ENCODE measurements around the gene RASGEF1B.

Gene RASGEF1B

DNA sequence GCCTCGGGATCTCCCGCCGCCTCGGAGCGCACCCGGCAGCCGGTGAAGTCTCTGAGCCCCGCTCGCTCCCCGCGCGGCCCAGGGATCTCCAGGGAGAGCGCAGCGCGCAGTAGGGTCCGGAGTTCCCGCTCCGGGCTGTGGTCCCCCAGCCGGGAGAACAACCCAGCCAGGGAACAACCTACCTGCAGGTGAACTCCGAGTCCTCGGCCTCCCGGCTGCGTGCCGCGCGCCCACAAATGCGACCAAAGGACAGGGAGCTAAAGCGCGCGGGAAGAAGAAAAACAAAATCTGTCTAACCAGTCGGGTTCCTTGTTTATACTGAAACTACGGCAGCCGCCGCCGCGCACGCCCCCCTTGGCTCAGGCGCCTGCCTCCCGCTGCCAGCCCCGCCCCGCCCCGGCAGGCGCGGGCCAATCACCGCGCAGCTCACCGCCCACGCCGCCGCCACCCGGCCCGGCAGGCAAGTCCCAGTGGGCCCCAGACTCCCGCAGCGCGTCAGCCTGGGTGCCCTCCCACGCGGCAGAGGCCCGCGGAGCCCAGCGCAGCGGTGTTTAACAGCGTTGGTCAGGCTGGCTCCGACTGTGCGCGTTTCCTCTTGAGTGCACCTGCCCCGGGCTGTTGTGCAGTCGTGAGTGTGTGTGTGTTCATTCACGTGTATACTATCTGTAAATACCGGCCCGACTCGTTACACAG is at the start of gene RASGEF1B:
Gene RASGEF1B (minus strand): TSS at position 320 of the 693 bp plus-strand sequence. CDS start 12,399 bp downstream, outside the sequence.
- DNase-seq (ENCODE audit: low spot score): peak; percentile 98

DNA sequence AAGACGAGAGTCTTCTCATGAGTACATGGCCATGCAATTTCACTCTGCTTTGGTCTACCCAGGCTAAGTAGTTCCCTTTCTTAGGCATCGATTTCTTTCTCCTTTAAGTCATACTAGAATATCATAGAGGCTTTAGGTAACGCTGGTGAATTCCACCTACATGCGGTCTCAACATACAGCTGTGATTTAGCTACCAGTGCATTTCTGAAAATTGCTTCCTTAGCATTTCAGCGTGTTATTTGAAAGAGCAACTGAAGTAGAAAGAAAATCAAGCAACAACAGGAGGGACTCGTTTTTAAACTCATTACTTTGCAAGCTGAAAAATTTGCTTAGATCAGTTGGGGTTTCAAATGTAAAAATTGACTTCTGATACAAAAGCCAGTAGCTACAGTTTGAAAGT is 48.1 kb upstream of the RASGEF1B start:
- no peak for DNase-seq (ENCODE audit: low spot score)

DNA sequence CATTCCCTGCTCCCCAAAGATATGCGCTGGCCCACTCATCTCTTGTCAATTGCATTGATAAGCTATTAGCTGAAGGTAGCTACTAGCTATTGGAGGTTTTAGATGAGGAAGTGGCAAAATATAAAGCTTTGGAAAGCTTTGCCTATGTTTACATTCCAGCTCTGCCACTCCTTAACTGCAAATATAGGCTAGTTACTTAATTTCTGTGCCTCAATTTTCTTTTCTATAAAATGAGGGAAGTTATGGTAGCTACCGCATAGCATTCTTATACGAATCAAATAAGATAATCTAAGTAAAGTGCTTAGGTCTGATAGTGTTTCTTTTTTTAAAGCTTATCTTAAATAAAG is 47.7 kb upstream of the RASGEF1B start:
- no peak for DNase-seq (ENCODE audit: low spot score)

DNA sequence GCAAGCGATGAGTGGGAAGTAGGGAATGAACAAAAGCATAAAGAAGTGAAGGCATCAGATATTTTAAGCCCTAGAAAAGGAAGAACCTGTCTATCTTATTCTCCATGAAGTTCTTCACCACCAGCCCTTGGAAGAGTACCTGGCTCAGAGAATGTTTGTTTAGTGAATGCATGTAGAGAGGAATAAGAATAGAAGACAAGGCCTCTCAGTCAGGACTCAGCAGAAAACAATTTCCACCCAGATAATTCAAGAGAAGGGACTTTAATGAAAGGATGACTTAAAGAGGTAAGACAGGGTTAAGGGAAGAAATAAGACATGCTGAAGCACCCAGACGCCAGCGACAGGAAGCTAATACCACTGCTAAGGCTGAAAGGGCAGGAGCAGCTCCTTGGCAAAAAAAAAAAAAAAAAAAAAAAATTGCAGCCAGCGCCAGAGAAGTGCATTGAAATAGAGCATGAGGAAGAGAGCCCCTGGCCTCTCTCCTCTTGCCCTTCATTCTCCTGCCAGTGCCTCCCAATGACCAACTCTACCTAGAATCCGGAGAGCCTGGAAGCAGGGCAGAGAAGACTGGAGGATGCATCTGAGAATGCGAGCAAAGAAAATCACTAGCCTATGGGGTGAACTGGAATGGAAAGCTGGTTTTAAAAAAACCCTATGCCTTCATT is 47.2 kb upstream of the RASGEF1B start:
- DNase-seq (ENCODE audit: low spot score): no peak

DNA sequence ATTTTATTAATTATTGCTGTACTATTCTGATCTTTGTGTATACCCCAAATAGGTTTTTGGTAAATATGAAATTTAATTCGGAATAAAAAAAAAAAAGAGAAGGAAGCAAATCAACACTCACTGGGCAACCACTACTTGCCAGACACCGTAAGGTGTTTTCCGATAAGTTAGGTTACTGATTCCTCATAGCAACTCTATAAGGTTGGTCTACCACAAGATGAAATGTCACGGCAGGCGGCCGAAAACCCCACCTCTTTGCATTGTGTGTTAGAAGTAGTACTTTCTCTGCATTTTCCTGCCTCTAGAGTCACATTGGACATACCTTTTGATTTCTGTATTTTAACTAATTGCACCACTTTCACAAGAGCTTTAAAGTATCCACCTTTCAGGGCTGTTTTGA is 44.5 kb upstream of the RASGEF1B start:
- DNase-seq (ENCODE audit: low spot score): no peak

DNA sequence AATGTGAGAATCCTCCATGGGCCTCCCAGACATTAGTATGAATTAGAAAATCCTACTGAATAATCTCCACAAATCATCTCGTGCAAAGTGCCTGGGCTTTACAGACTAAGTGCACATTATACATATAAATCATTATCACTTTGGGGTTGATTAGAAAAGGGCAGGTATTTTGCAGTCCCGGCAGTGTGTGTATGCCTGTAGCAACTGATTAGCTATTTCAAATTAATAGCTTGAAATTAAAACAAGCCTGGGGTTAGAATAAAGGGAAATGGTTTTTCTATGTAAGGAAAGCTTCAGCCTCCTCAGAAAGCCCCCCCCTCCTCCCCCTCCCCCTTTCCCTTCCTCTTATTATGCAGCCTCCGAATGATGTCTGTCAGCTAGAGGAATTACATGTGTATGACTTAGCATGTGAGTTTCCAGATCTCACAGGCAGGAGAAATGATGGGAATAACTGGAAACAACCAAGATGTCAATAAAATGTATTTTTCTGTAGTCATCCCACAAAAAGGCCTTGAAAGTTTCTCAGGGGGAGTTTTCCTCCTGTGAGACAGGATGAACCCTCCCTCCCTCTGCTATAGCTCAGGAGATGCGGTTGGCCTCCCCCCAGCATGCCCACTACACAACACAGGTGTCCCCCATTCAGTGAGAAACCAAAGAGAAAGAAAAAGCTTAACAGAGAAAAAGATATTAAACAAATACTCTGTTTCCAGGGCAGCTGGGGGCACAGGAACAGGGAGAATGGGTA is 41.2 kb upstream of the RASGEF1B start:
- DNase-seq (ENCODE audit: low spot score): peak; percentile 24

DNA sequence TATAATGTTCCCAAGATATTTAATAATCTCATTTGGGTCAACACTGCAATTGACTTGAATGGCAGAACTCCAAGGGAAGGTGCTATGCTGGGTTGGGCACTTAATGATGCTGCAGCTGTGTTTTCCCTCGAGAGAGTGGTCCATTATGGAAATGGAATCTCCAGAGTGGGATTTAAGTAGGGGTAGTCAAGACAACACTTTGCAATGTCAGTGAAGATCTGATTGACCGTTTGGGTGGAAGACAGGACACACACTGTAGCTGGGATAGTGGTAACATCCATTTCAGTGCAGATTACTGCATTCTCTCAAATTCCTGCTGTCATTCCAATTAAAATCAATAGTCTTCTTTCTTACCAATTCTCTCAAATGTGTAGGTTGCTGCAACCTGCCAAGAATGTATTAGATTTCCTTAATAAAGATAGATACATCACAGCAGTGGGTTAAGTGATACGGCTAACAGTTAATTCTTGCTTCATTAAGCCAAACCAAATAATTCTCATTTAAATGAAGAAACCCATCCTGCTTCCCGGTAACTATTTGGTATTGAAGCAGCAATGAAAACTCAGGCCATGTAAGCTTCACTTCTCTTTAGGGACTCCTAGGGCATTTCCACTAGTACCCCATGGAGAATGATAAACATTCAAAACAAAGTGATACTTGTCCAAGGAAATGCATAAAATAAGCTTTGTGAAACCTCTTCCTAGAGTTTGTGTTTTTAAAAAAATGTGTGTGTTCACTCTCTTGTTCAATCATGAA is 40.5 kb upstream of the RASGEF1B start:
- DNase-seq (ENCODE audit: low spot score): no peak

DNA sequence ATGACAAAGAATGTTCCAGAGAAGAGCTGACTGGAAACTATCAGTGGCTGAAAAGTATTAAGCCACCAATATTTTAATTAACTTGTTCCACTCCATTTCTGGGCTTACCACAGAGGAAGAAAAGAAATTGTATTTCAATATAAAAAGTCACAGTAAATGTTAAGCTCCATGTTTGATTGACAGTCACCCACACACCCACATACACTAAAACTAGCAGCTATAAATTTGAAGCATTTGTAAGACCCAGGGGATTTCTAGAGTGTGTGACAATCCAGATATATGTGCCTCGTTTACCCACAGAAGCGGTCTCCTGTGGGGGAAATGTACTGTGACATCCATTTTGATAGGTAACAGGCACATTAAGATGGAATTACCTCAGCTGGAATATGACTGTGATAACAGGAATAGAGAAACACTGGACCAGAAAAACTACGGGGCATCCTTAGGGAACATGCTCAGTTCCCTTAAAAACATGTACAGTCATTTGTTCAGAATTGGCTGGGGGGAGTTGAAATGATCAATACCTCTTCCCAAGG is 39.0 kb upstream of the RASGEF1B start:
- DNase-seq (ENCODE audit: low spot score): no peak

DNA sequence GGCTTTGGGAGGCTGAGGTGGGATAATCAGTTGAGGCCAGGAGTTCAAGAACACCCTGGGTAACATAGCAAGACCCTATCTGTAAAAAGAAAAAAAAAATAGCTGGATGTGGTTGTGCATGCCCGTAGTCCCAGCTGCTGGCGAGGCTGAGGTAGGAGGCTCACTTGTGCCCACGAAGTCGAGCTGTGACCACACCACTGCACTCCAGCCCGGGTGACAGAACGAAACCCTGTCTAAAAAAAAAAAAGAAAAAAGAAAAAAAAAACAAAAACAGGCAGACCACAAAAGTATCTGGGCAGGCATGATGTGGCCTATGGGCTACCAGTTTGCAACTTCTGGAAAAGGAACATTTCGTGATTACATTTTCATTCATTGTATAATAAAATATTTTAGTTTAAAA is 38.1 kb upstream of the RASGEF1B start:
- no peak for DNase-seq (ENCODE audit: low spot score)

DNA sequence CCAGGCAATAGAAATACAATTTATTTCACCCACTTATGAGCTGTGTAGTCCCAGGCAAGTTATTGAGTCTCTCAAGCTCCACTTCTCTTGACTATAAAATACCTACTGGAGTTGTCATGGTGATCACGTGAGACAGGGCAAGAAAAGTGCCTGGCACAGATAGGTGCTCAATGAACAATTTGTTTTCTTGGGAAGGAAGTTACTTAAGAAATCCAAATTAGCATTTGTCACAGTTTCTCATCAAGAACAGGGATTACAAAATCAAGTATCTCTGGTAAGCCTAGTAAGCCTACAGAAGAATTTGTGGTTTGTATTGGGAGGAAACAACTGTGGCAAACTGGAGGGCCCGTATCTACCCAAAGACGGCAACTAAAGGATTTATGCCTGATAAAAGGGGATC is 37.5 kb upstream of the RASGEF1B start:
- DNase-seq (ENCODE audit: low spot score): no peak

DNA sequence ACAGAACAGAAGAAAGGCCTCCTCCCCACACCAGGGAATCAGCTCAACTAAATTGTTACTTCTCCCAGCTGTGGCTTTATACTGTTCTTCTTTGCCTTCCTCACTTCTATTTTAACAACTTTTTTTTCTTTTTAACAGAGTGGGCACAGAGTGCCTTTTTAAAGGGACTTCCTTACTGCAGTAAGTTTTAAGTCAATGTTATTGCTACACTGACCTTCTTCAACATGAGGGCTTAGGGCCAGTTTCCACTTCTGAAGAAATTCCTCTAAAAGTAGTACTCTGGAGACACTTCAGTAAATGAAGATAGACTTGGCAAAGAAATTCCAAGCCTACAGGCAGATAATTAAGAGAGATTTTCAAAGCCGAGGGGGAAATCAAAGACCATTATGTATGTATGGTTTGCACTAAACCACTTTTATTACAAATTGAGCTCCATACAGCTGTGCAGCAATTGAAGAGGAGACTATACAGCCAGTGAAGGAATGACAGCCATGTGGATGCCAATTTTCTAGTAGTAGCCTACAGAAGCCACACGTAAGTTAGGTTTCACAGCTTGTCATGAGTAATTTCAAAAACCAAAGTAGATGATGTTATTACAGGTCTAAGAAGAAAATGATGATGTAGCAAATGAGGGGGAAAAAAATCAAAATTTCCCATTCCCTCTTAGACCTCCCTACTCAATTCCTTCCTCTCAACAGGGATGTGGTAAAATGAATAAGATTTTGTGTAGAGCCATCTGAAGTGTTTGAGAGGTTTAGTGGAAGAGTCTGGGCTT is 36.9 kb upstream of the RASGEF1B start:
- DNase-seq (ENCODE audit: low spot score): no peak

DNA sequence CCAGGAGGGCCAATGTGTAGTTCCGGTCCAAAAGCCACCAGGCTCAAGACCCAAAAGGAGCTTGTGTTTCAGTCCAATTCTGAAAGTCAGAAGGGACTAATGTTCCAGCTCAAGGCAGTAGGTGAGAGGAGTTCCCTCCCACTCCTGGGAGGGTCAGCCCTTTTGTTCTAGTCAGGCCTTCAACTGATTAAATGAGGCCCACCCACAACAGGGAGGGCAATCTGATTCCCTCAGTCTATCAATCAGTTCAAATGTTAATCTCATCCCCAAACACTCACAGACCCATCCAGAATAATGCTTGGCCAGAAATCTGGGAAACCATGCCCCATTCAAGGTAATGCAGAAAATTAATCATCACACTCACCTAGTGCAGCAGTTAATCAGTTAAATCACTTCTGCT is 35.8 kb upstream of the RASGEF1B start:
- DNase-seq (ENCODE audit: low spot score): no peak

DNA sequence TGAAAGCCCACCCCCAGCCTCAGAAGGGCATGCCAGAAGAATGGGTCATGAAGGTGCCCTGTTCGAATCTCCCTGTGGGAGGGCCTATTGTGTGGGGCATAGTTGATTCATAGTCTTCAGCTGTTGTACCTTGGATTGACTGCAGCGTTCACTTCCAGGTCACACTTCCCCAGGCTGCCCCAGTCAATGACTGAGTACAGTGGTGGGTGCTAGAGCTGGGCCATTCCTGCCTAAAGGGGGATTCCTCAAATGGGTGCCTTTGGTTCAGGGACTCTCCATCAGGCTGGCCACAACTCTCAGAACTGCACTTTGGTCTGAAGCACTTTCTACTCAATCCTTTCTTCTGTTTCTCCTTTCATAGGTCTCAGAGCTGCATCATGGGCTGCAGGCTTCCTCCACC is 35.0 kb upstream of the RASGEF1B start:
- DNase-seq (ENCODE audit: low spot score): no peak

DNA sequence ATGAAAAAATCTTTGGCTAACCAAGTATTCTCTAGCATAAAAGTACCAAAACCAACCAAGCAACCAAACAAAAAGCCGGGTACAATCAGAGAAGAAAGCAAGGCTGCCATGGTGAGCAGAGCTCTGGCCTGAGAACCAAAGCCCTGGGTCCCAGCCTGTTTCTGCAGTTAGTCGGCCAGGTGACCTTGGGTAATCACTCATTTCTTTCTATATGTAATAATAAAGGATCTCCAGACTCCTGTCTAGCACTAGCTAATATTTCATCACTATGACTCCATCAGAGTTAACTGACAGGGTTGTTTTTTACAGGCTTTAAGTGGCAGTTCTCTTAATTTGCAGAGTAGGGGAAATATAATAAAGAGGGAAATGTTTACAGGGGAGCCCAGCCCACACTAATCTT is 34.0 kb upstream of the RASGEF1B start:
- DNase-seq (ENCODE audit: low spot score): no peak

DNA sequence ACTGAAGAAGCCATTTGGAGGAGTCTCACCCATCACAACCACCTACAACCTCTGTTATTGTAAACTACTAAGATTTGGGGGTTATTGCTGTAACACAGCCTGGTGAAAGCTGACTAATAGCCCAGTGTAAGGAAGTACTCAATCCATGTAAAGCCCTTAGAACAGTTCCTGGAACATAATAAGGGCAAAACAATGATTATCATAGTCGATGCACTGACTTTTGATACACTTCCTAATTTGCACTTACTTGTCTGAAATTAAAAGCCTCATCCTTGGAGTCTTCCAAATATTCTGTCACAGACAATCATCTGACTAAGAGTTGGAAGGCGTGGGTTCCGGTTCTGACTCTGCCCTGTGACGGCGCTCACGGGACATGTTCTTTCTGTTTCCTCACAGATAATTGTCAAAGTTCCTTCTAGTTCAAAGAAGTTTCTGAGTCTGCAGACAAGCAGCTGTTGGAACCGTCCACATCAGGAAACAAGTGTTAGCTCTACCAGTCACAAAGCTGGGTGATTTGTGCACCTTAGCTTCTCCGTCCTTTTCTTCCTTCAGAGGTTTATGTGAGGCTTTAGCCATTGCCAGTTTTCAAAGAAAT is 33.4 kb upstream of the RASGEF1B start:
- peak; percentile 30 for DNase-seq (ENCODE audit: low spot score)

DNA sequence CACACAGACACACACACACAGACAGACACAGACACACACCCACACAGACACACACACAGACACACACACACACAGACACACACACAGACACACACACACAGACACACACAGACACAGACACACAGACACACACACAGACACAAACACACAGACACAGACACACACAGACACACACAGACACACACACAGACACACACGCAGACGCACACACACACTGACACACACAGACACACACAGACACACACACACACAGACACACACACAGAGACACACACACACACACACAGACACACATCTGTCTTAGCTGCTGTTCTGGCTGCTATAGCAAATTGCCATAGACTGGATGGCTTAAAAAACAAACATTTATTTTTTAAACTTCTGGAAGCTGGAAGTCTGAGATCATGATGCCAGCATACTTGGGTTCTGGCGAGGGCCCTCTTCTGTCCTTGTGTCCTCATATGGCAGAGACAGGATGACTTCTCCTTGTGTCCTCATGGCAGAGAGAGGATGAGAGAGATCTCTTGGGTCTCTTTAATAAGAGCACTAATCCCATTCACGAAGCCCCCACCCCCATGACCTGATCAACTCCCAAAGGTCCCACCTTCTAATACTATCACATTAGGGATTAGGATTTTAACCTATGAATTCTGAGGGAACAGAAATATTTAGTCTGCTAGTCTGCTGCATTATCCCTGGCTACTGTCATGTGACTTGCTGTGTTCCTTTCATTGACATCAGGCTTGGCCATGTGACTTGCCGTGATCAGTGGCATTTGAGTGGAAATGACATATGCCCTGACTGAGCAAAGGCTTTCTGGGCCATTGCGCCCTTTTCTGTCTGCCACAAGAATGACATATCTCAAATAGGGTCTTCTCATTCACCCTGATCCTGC is 32.7 kb upstream of the RASGEF1B start:
- DNase-seq (ENCODE audit: low spot score): no peak

DNA sequence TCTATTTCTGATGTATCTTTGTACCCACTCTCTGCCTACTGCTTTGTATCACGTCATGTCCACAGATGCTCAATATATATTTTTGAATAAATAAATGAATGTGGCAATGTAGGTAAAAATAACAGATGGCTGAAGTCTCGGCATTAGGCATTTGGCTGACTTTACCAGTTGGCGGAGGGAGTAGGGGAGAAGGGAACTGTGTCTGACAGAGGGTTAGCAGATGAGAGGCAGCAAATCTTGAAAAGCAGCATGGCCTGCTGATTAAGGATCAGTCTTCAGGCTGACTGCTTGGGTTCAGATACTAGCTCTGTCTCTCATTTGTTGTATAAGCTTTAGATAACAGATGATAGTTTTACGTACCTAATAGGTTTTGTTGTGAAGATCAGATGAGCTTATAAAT is 31.9 kb upstream of the RASGEF1B start:
- no peak for DNase-seq (ENCODE audit: low spot score)

DNA sequence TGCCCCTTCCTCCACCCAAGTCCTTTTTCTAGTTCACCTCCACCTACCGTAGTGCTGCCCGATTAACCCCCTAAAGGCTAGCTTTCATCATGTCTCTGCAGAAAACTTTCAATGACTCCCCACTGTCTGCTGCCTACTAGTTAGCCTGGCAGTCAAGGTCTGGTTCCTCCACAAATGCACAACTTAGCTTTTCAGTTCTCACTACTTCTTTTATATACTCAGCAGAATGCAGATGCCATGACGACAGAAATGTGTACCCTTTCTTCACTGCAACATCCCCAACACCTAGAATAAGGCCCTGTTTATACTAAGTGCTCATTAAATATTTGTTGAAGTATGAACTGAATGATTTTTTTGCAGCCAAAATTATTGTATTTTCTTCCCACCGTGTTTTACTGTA is 30.9 kb upstream of the RASGEF1B start:
- peak; percentile 14 for DNase-seq (ENCODE audit: low spot score)

DNA sequence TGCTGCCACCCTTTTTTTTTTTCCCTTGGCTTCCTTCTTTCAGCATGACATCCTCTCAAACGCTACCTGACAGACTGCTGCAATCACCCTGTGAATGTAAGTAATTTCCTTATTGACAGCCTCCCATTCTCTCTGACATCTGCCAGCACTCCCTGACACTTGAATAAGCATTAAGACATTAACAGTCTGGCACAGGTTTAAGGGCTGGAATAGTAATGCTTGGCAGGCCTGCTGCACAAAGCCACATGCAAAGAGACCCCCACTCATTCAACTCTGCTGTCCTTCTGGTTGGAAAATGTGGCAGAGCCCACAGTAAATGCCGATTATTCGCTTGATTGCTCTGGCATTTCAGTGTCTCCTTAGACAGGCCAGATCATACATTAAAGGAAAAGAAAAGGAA is 28.1 kb upstream of the RASGEF1B start:
- no peak for DNase-seq (ENCODE audit: low spot score)

DNA sequence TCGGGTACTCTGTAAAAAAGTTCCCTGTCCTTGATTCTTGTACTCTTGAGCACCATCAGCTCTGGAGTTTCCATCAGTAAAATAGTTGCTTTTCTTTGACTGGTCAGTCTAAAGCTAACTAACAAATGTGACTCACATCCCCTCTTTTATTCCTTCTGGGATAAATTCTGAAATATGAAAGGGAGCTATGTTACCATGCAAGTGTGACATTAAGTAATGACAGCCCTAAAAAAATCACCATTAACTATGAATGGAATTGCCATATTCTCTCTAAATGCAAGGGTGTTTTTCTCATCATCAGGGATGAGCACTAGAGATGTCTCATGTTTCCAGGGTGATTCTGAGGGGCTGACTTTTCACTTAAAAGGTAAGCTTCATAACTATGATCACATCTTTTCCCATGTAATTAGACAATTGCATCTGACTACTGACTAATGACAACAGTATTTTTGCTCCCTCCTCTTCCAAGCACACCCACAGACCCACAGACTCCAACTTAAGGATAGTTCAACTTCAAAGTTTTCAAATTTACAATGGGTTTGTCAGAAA is 26.9 kb upstream of the RASGEF1B start:
- no peak for DNase-seq (ENCODE audit: low spot score)

Measured in germinal center (tissue), 1 donor.